HK-2 (cell line): Measurements from ENCODE around the gene EVI5.

Experiments
- DNase-seq: peaks from one replicate; pipeline ENCODE4 v3.0.0-alpha.2; 2018; ENCODE audit not compliant: unreplicated experiment

EVI5 gene

DNA sequence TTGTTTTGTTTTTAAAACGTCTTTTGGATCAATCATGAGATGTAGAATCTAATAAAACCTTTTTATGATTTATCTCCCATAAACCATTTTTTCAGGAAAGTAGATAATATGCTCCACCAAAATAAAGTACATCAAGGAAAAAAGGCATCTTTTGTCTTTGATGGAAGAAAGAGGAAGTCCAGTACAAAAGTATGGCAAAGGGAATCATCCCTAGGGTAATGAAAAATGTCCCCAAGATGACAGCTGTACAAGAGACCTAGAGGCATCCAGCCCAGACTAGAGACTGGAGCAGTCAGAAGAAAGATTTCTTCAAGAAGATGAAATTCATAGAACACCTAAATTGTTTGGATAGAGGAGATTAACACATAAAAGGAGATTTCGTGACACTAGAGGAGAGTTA is 265.9 kb downstream of the EVI5 start:
- no peak for DNase-seq

DNA sequence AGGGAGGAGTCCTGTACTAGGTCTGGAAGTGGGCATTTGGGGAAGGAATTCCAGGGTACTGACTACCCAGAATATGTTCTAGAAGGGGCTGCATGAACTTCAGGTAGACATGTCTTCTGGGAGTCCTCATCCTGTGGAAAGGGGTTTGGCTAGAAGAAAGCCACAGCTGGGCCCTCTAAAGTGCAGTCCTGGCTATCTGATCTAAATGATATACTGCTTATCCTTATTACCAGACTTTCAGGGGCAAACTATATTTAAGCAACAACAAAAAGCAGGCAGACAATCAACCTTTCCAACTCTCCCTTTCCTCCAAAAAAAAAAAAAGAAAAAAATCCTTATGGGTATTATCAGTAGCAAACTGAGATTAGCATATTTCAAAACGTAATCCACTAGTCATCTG is 268.3 kb downstream of the EVI5 start:
- DNase-seq: no peak

DNA sequence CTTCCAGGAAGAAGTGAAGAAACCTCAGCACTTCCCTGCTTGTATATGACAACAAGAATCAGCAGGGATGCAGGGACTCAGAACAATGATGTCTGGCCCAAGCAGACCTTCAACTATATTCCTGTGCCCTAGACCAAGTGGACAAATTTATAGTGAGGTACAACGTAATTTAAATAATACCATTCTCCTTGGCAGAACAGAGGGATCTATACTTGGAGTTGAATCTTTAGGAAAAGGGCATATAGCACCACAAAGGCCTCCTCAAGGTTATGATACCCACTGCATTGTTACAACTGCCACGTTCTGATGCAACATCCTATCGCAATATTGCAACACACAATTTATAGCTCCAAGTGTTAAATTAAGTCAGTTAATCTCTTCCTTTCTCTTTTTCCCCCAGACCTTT is 269.1 kb downstream of the EVI5 start:
- no peak for DNase-seq

DNA sequence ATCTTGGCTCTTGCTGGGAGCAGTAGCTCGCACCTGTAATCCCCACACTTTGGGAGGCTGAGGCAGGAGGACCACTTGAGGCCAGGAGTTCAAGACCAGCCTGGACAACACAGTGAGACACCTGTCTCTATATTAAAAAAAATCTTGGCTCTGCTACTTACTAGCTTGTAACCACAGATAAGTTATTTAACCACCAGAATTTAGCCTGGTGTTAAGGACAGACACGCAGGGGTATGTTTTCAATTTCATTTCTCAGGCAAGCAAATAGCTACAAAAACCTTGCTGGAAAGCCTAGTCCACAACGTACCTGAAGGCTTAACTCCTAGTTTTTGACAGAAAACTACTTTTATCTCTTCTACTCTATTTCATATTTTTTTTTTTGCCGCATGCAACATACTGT is 273.4 kb downstream of the EVI5 start:
- DNase-seq: no peak

DNA sequence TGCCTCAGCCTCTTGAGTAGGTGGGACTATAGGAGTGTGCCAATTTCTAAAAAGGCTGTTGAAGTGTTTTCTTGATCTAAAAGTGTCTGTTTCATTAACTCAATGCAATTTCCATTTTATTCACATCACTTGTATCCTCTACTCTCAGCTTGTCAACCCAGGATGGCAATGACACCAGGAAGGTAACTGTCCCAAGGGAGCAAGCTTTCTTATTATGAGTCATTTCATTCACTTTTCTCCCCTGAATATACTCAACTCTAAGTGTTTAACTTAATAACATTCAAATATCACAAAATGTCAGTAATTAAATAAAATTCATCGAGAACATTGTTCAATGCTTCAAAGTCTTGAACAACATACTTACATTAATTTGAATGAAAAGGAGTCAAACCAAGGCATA is 275.3 kb downstream of the EVI5 start:
- no peak for DNase-seq

DNA sequence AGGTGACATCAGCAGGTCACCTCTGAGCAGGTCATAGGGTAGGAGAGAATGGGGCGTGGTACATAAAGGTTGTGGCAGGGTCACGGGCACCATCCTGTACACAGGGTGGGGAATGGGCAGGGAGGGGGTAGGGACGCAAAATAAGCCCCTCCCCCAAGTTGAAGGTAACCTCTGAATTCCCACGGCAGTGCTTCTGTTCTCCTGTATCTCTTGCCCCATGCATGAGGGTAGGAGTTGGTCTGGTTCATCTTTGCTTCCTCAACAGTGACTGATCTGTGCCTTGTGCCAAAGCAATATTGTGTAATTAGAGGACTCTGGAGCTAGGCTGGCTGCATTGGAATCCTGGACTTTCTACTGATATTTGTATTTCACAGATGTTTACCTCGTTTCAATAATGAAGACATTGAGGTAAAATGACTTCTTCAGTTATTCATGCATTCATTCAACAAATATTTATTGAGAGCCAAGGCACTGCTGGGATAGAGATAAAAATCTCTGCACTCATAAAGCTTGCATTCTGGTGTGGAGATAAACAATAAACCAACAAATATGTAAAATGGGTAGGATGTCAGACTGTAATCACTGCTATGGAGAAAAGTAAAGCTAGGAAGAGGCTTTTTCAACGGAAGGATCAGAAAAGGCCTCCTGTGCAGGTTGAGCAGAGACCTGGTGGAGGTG is 279.8 kb downstream of the EVI5 start:
- DNase-seq: no peak

DNA sequence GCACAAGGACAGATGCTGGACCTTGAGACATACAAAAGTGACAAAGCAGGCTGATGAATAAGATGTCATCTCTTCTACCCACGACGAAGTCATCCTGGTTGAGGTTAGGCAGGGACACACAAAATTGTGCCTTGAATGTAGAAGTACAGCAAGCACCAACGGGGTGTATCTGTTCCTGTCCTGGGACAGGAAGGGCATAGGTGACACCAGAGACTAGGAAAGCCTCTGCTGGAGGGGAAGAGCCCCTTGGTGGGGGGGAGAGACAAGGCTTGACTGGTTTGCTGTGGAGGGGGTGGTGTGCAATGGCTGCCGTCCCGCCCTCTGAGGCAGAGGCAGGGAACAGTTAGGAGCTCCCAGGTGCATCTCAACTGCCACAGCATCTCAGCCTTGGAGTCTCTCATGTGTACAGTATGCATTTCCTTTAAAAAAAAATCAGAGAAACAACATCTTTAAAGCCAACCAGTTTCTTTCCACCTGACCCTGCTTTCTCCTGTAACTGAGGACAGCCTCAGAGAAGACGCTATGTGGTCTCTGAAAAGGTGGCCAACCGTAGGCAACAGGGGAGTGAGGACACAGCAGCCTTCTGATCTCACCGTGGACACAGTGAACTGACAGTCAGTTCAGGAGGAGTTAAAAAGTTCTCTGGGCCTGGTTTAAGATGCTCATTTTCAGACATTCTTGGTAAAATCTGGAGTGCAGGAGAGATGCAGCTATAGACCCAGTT is 280.5 kb downstream of the EVI5 start:
- DNase-seq: no peak

DNA sequence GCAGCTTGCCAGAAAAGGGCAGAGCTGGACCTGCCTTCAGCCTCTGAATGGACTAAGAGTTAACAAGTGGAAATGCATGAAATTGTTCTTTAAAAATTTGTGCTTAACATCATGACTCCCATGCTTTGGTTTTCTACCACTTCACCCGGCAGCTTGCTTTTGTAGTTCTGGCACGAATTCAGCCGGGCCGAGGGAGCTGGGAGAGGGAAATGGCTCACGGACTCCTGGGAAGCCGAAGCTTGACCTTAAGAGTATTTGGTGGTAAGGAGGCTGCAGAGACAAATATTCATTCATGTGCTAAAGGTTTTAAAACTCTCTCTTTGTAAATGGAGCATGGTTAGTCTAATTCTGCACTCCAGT is 281.0 kb downstream of the EVI5 start:
- DNase-seq: no peak

DNA sequence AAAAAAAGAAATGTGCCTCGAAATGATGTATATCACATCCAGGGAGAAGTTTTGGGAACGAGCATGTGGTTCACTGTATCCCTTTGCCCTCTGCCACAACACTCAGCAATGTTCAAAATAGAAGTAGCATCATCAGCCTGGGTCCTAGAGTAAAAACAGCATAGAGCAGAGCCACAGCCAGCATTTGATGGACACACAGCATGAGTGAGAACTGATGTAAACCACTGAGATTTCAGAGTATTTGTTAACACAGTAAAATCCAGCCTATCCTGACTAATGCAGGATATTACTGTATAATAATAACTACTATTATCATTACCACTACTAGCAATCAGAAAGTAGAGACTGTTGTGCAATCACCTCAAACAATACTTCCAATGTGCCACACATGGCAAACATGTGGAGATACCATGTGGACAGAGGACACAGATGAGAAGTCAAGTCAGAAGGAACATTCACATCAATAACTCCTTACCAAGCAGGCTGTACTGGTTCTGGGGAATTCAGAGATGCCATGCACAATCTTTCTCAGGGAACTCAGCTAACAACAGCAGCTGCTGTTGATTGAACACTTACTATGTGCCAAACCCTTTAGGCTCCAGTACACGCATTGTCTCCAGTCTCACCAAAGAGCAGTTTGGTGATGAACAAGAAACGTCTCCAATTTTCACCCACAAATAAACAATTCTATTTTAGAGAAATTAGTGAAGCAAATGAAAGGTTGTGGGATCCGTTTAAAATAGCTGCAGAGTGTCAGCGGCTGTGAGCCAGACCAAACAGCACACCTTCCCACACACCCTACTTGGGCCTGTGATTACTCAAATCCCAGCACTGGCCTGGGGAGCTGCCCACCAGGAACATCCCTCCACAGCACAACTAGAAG is 281.6 kb downstream of the EVI5 start:
- DNase-seq: no peak

DNA sequence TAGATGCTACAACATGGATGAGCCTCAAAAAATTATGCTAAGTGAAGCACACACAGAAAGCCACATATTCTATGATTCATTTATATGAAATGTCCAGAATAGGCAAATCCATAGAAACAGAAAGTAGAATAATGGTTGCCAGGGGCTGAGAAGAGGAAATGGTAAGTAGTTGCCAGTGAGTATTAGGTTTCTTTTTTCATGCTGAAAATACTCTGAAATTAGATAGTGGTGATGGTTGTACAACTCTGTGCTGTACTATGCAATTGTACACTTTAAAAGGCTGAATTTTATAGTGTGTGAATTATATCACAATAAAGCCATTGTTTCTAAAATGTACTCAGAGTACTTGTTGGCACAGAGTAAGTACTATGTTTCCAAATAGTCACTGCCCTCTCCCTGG is 282.7 kb downstream of the EVI5 start:
- DNase-seq: no peak

DNA sequence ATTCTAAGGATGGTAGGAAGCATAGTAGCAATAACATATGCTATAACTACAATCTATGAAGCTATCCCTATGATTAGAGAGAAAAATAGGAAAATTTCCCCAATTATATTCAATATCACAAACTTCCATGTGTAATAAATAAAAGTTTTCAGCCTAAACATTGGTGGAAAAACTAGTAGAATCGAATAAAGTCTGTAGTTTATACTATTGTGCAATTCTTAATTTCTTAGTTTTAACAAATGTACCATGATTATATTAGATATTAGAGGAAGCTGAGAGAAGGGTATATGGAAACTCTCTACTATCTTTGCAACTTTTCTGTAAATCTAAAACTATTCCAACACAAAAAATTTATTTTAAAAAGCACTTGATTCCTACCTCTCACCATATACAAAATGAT is 284.4 kb downstream of the EVI5 start:
- no peak for DNase-seq

DNA sequence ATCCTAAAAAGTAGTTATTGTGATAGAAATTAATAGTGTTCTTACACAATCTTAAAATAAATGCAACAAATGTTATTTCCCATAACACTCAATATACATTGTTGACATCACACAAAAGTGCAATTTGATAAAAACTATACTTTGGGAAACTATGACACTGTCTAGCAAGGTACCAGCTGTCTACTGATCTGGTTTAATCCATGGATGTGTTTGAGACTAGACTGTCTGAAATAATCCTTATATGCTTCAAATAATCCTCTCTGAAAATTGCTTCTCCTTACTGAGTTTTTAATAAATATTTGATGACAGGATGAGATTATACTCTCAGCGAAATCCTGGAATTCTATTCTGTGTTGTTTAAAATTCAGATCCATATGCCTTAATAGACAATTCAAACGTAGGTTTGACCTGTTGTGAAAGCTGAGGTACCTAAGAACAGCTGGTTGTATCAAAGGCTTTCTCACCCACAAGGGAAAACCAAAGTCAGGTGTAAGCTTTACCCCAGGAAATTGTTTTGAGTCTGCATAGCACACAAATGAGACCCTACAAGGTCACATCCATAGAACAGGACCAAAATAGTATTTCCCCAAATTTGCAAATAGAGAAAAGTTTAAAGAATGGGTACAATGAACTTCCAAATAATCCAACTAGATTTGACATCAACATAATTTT is 289.4 kb downstream of the EVI5 start:
- DNase-seq: no peak

DNA sequence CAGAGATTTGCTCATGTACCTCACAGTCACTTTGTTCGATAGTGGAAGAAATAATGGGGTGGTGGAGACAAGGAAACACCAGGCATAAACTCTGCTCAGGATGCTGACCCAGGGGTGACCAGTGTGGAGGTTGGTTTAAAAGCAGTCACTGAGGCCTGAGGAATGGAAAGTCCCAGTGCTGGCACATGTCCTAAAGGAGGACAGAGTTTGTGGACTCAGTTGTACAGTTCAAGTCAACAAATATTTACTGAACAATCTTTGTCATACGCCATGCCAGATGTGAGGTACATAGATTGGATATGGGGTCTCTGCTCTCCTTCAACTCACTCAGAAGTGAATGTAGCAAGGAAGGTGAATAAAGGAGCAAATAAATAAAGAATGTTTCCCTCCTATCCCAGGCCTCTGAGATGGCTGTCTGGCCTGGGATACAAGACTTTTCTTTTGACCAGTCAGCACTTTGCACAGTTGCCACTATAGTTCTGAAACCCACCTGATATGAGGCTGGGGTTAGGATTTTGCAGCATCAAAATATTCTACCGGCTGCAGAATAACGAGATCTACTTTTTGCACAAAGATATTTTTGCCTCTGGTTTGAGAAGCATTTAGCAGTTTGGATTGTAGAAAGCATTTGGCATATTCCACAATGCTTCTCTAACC is 290.3 kb downstream of the EVI5 start:
- DNase-seq: no peak

DNA sequence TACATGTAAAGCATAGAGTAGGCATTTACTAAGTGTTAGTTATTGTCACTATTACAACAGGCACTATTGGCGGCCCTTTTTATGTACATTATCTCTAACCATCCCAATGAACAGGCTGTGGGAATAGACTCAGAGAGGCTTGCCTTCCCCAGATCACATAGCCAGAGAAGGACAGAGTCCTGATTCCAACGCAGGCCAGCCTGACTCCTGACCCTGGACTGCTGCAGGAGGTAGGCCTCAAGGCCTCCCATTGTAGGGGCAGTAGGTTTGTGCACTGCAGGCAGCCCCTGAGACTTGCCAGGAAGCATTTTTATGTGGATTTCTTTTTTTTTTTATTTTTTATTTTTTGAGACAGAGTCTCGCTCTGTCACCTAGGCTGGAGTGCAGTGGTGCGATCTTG is 291.8 kb downstream of the EVI5 start:
- no peak for DNase-seq

DNA sequence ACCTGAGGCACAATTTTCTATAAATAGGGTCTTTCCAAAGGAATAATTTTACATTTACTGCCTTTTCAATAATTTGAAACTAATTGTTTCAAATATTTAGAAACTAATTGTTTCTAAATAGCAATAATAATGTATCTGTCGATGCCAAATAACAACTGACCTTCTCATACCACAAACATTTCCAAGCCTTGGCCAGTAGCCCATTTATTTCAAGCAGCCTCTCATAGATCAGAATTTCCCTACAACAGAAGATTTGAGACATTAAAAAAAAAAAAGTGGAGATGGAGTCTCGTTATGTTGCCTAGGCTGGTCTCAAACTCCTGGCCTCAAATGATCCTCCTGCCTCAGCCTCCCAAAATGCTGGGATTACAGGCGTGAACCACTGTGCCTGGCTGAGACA is 296.1 kb downstream of the EVI5 start:
- DNase-seq: no peak

DNA sequence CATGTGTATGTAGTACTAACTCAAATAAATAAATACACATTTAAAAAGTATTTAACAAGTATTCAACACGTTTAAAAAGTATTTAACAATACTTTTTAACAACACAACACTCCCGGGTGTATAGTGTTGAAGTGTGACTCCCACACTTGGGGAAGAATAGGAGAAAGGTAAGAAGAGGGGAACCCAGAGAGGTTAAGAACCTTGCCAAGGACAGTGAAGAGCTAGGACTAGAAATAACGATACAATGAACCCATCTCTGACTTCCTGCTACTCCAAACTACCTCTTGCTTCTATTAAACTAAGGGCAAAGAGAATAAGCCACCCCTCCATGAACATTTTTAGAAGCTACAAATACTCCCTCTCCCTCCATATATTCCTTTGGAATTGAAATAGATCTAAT is 296.5 kb downstream of the EVI5 start:
- no peak for DNase-seq

DNA sequence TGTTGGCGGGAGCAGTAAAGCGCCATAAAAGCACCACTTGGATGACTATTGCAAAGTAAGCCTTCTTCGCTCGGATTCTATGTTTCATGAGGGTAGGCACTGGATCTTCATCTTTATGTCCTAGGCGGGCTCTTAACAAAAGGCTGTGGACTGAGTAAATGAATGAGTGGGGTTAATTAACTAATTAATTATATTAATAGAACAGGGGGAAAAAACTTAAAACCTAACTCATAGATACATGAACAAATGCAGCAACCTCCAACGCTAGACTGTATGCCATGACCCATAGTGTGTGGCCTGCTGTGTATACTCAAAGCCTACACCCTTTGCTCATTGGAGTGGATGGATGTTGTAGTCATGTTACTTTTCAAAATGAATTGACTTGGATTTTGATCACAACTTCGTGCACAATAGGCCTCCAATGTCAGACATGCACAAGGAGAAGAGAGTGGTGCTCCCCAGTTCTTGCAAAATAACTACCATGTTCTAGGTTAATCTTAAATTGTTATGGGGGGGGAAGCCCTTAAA is 297.8 kb downstream of the EVI5 start:
- no peak for DNase-seq

DNA sequence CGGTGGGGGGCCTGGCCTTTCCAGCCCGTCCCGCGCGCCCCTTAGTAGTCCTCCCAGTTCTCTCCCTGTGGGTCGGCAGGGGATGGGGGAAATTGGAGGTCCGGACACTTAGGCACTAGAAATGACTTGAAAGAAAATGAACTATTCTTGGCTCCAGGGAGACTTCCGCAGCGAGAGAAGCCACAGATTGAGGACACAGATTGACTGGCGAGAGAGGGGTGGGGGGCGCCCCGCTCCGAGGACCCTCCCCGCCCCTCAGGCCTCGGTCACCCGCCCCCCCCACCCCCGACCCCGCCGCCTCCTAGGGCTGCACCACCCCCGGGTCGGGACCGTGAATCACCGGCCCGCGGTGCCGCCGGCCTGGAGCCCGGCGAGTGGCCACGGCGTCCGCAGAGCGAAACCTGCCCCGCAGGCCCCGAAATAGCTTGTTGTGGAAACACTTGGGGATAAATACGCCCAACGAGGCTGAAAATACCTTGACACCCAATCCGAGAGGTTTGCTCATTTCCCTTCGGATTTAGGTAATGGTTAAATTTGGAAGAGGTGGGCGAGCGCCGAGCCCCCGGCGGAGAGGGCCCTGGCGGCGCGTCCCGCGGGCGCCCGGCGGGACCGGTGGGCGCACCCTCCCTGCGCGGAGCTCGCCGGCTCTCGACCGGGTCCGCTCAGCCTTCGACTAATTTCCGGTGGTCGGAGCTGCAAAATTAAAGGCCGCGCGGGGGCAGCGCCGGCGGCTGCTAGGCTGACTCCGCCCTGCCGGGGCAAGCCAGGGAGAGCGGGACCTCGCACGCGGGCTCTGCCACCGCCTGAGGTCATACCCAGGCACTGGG is 298.4 kb downstream of the EVI5 start, which contains the start of gene GFI1:
Gene GFI1, minus strand, starts transcription at position 675 of the 827 bp plus-strand sequence. CDS start 3,438 bp downstream, outside the sequence.
- peak; percentile 7 for DNase-seq

DNA sequence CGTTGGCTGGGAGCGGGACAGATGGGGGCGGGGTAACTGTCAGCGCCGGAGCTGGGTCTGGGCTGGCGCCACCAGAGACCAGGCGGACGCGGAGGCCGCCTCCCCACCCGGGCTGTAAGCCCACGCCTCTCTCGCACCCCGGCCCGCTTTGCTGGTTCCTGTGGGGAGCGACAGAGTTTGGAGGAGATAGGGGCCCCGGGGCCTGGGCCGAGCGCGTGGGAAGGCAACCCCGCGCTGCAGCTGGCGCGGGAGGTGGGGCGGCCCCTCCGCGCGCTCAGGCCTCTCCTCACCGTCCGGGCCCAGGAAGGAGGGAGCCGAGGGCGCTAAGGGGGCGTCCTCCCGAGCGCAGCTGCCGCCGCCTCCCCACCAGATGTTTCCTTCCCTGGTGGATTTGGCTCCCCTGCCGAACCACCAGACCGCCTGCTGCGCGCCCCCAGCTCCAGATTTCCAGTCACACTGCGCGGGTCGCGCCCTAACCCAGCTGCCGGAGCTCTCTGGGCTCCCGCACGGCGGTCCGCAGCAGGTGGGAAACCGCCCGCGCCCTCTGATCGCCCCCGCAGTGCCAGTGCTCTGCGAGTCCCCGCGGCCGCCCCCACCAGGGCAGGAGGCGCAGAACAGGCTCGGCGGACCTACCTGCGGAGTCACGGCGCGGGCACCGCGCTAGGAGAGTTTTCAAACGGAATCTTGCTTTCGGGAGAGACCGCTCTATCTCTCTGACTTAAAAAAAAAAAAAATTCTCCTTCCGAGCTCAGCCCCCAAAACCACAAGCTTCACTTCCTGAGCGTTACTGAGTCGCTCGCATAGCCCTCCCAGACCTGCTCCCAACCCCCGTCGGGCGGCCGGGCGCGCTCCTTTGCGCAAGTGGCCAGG is 299.3 kb downstream of the EVI5 start:
- peak; percentile 47 for DNase-seq
